HFF-Myc (cell line): ENCODE measurements around the gene ZNF646.

ENCODE experiments used
- DNase-seq: peaks from one replicate; pipeline ENCODE4 v3.0.0-alpha.2; 2011; ENCODE audit warnings: low read depth; ENCODE audit errors: extremely low read depth
- H3K4me3 ChIP-seq: replicated peaks from 2 replicates; pipeline ENCODE4 v1.5.1; 2011; ENCODE audit warnings: low read depth, mild to moderate bottlenecking, control low read depth, low read length
- TF ChIP-seq, protein P1 (sequence below): IDR thresholded peaks from 2 replicates; pipeline ENCODE4 v1.5.1; 2012; ENCODE audit warnings: mild to moderate bottlenecking, low read depth, low read length, control low read depth; ENCODE audit errors: missing control alignments

ZNF646 gene

DNA sequence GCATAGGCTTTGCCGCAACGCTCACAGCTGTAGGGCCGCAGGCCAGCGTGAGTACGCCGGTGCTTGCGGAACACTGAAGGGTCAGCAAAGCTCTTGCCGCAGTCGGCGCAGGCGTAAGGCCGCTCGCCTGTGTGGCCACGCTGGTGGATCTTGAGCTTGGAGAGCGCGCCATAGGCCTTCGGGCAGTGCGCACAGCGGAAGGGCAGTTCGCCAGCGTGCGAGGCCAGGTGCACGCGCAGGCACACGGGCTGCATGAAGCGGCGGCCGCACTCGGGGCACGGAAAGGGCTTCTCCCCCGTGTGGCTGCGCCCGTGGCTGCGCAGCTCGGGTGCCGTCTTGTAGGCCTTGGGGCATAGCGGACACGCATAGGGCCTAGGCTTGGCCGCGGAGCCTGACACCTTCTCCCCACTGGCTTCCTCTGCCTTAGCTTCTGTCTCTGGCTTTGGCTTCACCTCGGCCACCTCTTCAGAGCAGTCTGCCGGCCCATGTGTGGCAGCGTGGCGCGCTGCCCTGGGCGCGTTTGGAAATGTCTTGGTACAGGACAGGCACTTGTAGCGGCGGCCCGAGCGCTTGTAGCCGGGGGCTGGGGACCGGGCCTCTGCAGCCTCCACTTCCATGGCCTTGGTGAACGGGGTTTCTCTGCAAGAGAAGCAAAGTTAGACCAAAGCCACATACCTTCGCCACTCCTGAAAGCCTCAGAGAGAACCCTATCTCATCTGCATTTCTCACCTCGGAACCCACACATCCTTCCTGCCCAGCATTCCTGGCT lies 10.2 kb upstream of the ZNF646 start:
- DNase-seq, result no peak
- H3K4me3 ChIP-seq, result no peak overlapping the region
- TF ChIP-seq, protein P1, sequence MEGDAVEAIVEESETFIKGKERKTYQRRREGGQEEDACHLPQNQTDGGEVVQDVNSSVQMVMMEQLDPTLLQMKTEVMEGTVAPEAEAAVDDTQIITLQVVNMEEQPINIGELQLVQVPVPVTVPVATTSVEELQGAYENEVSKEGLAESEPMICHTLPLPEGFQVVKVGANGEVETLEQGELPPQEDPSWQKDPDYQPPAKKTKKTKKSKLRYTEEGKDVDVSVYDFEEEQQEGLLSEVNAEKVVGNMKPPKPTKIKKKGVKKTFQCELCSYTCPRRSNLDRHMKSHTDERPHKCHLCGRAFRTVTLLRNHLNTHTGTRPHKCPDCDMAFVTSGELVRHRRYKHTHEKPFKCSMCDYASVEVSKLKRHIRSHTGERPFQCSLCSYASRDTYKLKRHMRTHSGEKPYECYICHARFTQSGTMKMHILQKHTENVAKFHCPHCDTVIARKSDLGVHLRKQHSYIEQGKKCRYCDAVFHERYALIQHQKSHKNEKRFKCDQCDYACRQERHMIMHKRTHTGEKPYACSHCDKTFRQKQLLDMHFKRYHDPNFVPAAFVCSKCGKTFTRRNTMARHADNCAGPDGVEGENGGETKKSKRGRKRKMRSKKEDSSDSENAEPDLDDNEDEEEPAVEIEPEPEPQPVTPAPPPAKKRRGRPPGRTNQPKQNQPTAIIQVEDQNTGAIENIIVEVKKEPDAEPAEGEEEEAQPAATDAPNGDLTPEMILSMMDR, result no peak

DNA sequence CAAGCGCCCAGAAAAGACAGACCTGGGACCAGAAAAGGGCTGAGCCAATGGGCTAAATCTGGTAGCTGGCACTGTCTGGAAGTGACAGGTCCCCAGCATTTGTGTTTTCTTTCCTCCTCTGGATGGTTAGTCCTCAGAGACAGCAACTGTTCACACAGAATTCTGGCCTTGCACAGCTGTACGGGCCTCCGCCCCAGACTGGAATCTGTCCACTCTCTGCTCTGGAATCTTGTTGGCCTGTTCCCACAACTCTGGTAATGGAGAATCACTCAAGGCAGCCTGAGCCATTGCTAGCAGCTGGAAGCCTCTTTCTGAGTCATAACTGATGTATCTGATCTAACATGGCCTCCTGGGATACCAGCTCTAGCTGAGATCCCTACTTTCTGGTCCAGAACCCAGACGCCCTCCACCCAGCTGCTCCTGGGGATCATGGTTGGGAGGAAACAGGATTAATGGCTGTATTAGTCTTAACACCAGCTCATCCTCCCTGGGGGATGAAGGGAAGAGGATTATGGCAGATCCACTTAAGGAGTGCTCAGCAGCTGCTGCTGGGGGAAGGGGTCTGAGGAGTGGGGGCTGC lies 9.2 kb upstream of the ZNF646 start:
- TF ChIP-seq, protein P1, result no peak
- peak; percentile 83 for DNase-seq
- no peak overlapping the region for H3K4me3 ChIP-seq

DNA sequence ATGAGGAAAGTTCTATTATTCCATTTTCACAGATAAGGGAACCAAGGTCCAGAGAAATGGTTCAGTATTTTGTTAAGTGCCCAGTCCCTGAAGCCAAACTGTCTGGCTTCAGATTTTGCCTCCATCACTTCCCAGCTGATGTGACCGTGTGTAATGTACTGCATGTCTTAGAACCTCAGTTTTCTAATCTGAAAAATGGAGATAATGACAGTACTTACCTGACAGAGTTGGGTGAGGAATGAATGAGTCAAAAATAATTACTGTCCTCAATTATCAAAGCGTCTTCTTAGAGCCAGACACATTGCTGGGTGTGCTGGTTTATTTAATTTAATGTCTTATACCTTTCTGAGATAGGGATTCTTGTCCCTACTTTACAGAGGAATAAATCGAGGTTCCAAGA lies 6.9 kb upstream of the ZNF646 start:
- no peak for DNase-seq
- H3K4me3 ChIP-seq, result no peak overlapping the region
- TF ChIP-seq, protein P1, result no peak

DNA sequence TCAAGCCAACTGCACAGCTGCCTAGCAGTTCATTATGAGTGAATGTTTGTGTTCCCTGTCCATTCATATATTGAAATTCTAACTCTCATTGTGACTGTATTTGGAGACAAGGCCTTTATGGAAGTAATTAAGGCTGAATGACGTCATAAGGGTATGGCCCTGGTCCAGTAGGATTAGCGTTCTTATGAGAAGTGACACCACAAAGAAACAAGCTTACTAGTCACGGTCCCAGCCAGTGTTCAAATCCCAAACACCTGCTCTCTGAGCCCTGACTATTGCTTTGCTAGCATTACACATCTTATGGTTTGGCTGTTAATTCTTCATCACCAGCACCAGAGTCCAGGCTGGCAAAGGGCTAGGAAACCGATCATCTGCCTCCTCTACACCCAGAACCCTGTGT lies 2.4 kb upstream of the ZNF646 start:
- TF ChIP-seq, protein P1, result no peak
- peak overlapping the region; percentile 93 for H3K4me3 ChIP-seq
- DNase-seq, result peak; percentile 92

DNA sequence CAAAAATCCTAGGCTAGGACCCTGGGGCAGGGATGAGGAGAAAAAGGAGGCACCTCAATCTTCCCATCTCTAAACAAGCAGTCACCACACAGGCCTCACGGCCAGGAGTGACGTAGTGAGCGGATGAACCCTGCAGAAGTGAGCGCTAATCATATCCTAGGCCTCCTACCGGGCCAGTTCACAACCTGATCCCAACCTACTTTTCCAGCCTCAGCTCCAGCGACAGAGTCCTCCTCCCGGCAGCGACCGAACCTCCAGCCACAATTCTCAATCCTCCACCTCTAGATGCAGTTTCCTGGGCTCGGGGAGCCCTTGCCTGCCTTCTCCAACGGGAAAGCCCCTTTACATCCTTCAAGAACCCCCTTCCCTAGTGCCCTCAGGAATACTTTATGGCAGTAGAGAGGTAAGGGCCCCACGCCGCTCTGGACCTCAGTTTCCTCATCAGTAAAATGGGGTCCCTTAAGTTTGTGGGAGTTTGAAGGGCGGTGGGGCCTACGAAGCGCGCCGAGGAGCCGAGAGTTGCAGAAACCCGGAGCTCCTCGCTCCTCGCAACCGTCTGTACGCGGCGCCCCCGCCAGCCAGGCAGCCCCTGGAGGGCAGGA lies 1.6 kb upstream of the ZNF646 start:
- H3K4me3 ChIP-seq, result peak overlapping the region; percentile 93
- no peak for DNase-seq
- TF ChIP-seq, protein P1, result no peak

DNA sequence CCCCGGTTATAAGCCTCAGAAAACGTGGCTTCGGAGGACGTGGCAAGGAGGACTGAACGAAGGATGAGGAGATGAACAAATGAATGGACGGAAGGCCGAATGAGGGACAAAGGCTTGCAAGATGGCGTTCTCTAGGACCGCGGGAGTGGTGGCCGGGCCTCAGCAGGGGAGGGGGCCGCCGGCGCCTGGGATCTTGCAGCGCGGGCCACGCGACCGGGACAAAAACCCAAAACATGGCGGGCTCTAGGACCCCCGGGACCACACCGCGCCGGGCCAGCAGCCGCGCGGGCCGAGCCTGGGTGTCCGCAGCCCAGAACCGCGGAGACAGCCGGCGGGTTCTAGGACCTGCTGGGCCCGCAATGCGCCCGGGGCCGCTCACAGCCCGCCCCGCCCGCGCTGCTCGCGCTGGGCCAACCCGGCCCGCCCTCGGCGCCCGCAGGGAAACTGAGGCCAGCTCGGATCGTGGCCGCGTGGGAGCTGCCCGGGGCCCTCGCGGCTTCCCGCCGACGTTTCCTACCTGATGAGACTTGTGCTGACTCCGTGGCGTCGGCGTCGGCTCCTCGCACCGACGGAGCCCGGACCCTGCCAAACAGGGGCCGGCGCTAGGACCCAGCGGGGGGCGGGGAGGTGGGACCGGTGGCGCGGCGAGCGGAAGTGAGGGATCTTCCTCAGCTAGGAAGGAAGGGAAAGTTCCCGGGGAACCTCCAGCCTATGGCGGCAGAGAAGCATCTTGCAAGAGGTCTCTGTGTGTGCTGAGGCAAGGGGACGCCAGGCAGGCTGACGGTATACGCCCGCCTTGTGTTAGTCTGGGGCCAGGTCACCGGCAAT lies 866 bp upstream of the ZNF646 start:
- no peak for DNase-seq
- TF ChIP-seq, protein P1, result no peak
- peak overlapping the region; percentile 93 for H3K4me3 ChIP-seq
